GM19023 (cell line): ENCODE data around the gene BMPR1A.

Experiments used
- ATAC-seq: cut with Tn5 transposase; IDR thresholded peaks from one replicate; pipeline ENCODE4 v1.9.1; 2021; ENCODE audit warnings: mild to moderate bottlenecking, moderate library complexity; ENCODE audit not compliant: unreplicated experiment

BMPR1A gene

DNA sequence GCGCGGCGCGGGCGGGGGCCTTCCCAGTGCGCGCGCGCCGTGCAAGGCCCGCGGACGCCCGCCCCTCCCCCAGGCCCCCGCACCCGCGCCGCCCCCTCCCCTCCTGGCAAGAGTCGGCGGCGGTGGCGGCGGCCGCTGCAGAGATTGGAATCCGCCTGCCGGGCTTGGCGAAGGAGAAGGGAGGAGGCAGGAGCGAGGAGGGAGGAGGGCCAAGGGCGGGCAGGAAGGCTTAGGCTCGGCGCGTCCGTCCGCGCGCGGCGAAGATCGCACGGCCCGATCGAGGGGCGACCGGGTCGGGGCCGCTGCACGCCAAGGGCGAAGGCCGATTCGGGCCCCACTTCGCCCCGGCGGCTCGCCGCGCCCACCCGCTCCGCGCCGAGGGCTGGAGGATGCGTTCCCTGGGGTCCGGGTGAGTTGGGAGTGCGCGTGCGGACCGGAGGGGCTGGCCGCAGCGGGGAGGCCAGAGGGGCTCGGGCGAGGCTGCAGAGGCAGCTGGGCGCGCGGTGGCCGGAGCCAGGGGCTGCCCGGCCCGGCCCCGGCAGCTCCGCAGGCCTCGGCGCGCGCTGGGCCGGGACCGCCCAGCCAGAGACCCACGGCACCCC is at the start of gene BMPR1A:
BMPR1A (plus strand) TSS at position 109 of the 602 bp plus-strand sequence. CDS start 119,400 bp downstream, outside the sequence.
- ATAC-seq = peak; percentile 41

DNA sequence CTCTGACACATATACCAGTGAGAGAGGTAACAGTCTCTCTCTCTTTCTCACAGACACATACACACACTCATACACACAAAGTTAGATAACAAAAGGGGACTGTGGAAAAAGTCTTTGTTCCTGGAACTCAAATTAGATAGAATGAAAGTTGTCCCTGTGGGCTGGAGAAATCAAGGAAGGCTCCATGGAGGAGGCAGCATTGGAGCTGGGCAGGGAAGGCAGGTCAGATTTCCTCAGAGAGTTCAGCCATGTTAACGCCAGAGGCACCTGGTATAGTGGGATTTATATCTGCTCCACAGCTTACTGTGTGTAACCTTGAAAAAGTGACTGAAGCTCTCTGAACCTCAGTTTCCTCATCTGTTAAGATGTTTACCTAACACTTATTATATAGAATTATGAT is 49.4 kb upstream of the BMPR1A start:
- ATAC-seq = no peak

DNA sequence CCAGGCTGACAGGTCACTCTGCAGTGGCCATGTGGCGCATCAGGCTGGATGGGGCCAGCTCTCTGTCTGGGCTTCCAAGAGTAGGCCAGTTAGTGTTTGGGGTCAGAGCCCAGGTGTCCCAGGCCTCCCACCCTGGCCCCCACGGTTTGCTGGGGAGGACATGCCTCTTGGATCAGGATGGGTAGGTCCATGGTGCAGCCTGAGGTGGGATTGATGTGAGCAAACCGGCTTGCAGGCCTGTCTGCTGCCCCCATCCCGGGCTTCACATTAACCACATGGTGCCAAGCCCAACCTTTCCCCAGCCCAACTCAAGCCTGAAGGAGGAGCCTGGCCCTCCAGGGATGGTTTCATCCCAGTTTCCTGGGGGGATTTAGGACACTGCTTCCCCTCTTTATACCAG is 48.9 kb upstream of the BMPR1A start:
- no peak for ATAC-seq

DNA sequence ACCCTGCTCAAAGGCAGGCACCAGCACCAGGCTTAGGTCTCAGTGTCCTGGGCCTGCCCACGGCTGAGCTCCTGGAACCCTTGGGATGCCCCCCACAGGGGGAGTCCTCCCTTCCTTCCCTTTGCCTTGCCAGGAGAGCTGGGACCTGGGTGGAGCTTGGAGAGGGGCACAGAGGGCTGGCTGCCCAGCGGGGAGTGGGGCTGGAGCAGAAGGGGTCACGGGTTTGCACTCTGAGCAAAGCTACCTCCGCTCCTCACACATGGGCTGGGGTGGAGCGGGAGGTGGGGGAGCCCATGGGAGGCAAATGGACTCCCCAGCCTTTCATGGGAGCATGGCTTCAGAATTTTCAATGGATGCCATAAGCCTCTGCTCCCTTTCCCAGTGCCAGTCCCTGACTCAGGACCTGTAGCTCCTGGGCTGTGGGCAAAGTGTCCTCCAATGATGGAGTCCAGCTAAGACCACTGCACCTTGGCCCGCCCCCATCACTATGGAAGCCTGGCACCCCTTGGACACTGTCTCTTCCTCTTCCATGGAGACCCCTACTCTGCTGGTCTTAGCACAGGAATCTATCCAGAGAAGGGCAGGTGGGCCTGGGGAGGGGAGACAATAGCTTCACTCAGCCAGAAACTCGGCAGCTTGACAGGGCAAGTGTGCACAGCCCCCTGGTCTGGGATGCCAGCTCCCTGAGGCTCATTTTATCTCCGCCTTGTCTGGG is 48.2 kb upstream of the BMPR1A start:
- no peak for ATAC-seq

DNA sequence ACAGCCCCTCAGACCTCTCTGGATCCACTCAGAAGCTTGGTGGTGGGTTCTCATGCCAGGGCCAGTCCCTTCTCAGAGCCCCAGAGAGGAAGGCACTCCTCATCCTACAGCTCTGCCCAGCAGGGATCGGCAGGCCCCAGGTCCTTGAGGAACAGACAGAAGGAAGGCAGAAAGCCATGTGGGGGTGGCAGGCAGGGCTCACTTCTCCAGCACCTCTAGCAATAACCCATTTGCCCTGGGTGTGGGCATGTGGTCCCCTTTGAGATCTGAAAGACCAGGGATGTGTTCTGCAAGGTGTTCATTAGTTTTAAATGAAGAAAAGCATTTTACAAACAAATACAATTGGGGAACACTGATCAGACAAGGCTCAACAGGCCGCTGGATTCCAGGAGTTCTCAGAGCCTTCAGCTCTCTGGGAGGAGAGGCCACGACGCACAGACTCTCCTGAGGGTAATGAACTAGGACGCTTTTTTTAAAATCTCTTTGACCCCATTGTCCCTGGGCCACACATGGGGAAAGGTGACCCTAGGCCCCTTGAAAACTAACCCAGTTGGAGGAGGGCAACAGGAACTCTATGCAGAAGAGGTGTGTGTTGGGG is 47.5 kb upstream of the BMPR1A start:
- ATAC-seq = no peak

DNA sequence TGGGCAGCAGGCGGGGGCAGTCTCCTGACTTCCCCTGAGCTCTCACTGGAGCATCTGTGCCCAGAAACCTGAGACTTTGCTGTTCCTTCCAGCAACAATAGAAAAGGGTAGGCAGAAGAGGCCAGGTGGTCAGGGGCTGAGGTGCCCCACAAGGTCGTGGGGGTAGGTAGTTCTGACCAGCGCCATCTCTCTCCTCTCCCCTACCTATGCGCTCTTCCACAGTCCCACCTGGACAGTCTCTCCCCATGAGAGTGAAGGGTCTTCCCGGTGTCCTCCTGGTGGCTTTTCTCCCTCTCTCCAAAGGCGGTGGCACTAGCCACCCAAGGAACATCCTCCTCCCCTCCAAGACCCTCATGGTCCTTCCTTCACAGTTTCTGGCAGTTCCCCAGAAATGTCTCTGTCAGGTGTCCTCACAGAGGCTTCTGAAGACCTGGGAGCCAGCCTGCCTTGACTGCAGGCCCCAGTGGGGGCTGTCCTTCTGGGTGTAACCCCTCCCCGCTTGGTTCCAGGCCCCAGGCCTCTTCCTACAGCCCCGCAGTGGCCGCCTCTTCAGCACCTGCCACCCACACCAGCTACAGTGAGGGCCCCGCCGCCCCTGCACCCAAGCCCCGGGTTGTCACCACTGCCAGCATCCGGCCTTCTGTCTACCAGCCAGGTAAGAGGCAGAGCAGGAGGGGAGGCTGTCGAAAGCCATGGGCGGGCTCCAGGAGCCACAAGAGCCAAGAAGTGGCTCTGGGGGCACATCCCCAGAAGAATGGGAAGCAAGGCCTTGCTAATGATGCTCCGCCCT is 46.8 kb upstream of the BMPR1A start:
- no peak for ATAC-seq

DNA sequence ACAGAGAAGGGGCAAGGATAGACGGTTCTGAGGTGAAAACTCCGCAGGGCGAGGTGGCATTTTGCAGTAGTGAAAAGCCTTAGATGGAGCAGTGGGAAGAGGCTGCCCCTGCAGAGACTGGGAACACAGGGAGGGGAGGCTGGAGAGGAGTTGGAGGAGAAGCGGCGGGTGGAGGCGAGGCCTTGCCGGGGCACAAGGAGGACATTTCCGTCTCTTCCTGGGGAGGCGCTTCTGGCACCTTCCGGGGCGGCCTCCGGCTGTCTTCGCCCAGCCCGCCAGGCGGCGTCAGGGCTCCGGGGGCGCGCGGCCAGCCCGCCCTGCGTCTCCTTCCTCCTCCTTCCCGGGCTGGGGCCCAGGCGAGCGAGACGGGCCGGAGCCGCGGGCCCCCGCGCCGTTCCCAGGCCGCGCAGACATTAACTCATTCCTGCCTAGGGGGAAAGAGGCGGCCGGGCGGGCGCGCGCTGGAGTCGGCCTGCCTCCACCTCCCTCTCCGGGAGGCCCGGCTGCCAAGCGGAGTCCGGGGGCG is 45.4 kb upstream of the BMPR1A start:
- ATAC-seq = peak; percentile 88

DNA sequence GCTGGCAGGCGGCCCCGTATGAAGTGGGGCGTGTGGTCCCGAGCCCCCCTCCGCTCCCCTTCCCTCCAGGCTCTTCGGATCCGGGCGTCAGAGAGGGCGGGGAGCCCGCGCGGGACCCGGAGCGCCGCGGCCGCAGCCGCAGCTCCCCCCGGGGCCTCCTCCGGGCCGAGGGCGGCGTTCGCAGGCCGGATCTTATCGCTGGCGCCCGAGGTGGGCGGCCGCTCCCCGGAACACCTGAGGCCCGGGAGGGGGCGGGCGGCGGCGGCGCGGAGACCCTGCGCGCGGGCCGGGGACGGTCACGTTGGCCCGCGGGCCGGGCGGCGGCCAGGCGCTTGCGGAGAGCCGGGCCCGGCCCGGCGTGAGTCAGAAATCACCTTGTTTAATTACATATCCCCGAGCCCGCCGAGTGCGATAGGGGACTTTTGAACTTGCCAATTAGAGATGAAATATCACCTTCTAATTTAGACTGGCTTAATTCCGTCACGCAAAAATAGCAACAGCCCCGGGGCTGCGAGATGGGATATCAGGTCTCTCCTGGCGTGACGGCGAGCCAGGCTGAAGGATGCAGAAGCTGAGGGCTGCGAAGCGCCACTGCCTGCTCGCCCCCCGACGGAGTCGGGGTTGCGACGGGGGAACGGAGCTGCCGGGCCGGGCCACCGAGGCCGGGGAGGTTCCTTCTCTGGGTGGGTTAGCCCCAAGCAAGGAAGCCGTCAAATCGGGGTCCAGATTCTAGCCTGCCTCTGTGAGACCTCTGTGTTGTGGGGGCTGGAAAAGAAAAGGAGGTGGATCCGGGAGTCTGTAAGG is 44.7 kb upstream of the BMPR1A start:
- peak; percentile 56 for ATAC-seq

DNA sequence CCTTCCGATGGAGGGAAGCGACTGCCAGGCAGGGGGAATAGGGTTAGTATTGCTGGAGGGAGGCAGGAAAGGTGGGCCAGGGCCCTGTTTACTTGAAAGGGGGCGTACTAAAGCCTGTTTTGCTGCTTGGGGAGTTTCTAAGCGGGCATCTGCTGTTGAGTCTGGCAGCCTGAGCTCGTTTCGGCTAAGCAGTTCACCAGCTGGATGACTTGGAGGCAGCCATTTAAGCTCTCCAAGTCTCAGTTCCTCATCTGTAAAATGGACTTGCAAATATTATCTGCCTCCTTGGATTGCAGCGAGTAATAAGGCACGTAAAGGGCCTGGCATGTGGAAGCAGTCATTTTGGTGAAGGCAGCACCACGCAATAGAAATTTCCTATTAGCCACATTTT is 44.1 kb upstream of the BMPR1A start:
- ATAC-seq = no peak

DNA sequence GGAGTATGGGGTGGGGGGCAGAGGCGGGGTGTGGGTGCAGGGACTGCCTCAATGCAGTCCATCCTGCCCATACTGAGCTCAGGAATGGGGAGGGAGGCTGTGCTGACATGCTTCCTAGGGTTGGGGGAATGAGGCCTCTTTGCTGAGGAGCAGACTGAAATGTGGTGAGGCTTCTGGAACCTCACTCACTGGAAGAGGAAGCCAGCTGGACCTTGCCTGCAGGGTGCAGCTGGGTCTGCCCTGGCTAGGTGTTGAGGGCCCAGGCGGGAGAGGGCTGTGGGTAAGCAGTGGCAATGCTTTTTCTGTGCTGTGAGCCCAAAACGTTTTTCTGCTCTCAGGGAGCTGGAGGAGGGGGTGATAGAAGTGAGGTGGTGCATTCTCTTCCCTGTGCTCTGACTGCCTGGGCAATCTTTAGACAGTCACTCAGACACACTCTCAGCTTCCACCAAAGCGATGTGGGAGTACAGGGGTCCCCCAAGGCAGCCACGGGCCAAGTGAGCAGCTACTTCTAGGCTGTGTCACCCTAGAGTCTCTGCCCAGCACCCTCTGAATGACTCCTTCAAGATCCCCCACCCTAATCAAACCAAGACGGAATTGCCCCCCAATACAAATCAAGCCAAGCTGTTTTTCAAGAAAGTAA is 41.1 kb upstream of the BMPR1A start:
- no peak for ATAC-seq

DNA sequence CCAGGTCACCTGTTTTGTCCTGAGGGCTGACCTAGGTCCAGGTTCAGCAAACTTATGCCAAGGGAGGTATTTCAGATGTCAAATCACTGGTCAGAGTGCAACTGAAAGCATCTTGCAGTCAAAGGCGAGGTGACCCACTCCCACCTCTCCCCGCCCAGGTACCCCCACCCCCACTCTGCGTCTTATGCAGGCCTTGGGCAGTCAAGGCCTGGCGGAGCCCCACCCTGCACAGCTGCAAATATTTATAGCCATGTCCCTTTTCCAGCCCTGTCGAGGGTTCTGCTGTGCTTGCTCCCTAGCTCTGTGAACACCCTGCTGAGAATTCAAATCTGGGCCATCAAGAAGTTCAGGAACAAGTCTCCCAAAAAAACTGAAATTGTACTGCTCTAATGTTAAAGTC is 40.6 kb upstream of the BMPR1A start:
- no peak for ATAC-seq

DNA sequence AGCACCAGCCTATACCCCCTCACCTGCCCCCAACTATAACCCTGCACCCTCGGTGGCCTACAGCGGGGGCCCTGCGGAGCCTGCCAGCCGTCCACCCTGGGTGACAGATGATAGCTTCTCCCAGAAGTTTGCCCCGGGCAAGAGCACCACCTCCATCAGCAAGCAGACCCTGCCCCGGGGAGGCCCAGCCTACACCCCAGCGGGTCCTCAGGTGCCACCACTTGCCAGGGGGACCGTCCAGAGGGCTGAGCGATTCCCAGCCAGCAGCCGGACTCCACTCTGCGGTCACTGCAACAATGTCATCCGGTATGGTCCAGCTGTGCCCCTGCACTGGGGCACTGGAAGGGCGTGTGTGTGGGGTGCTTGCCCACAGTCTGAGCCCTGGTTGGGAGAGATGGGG is 40.0 kb upstream of the BMPR1A start:
- ATAC-seq = no peak

DNA sequence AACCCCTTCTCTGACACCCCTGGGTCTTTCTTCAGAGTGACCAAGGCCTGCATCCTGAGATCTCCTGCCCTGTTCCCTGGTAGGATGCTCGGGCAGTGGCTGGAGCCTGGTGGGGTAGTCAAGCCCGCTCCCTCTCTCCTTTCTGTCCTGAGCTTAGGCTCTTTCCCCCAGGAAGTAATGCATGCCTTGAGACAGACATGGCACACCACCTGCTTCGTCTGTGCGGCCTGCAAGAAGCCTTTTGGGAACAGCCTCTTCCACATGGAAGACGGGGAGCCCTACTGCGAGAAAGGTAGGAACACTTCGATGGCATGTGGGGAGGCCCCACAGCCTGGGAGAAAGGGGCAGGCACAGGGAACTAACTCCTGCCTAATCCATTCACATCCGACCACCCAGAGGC is 37.9 kb upstream of the BMPR1A start:
- no peak for ATAC-seq

DNA sequence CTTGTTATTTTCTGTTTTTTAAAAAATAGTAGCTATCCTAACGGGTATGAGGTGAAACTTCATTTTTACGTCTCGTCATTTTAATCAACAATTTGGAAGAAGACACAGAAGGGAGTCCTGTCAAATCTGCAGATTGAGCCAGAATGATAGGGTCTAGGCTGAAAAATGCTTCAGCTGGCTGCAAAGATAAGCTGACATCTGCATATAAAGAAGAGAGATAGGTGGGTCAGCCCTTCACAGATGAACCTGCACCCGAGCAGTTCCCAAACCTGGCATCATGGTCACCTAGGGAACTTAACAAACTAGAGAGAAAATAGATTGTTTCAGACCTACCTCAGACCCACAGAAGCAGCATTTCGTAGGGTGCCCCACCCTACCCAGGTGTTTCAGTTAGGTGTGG is 35.2 kb upstream of the BMPR1A start:
- ATAC-seq = no peak

DNA sequence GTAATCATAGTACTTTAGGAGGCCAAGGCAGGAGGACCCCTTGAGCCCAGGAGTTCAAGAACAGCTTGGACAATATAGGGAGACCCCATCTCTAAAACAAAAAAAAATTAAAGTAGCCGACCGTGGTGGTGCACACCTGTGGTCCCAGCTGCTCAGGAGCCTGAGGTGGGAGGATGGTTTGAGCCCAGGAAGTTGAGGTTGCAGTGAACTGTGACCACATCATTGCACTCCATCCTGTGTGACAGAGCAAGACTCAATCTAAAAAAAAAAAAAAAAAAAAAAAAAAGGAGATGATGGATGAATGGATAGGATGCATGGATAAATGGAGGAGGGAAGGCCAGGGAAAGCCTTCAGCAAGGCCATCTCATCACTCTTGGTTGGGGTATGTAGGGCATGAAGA is 33.4 kb upstream of the BMPR1A start:
- no peak for ATAC-seq

DNA sequence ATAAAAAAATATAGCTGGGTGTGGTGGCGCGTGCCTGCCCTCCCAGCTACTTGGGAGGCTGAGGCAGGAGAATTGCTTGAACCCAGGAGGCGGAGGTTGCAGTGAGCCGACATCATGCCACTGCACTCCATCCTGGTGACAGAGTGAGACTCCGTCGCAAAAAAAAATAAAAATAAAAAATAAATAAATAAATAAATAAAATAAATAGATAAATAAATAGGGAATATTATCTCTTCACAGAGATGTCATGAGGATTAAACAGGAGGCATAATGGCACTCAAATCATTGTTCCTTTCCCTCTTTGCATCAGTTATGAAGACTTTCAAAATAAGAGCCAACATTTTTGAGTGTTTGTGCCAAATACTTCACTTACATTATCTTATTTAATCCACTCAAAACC is 32.0 kb upstream of the BMPR1A start:
- no peak for ATAC-seq

DNA sequence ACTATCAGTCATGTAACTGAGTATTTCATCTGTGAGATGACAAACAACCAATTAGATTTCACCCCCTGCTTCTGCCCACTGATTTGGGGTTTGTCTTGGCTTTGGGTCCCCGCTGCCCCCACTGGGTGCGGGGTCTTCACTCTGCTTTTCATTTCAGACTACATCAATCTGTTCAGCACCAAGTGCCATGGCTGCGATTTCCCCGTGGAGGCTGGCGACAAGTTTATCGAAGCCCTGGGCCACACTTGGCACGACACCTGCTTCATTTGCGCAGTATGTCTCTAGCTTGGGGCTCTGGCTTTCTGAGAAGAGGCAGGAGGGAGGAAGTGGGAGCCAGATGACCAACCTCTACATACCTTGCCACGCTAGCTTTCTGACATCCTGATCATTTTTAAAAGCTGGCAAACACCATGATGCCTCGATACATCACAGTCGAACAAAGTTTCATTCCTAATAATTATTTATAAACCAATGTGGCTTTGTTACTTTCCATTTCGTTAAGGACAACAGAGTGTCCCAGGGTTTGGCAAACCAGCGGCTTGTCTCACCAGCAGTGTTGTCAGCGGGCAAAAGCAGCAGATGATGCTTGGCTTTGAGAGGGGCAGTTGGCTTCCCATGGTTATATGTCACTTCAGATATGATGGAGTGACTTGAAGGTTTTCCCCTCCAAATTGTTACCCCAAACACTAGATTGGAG is 30.3 kb upstream of the BMPR1A start:
- no peak for ATAC-seq

DNA sequence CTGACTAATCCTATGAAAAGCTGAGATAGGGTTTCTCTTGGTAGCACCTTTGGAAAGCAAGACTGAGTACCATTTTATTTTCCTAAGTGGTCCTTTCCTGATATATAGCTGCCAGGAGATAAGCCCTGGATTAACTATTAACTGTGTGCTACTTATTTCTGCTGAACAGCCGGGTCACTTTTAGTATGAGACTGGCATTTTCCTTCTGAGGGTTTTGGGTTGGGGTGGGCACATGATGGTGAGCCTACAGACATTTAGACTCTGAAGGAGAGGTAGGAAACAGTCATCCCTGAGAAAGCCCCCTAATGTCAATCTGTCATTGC is 29.8 kb upstream of the BMPR1A start:
- no peak for ATAC-seq

DNA sequence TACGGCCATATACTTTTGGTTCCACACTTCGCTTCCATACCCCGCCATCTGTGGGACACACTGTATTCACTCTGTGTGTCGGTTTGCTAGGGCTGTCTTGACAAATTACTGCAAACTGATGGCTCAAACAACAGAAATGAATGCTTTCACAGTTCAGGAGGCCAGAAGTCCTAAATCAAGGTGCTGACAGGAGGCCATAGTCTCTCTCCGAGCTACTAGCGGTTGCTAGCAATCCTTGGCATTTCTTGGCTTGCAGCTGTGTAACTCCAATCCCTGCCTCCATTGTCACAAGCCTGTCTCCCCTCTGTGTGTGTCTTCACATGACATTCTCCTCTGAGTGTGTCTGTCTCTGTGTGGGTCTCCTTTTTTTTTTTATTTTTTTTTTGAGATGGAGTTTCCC is 28.9 kb upstream of the BMPR1A start:
- ATAC-seq = no peak

DNA sequence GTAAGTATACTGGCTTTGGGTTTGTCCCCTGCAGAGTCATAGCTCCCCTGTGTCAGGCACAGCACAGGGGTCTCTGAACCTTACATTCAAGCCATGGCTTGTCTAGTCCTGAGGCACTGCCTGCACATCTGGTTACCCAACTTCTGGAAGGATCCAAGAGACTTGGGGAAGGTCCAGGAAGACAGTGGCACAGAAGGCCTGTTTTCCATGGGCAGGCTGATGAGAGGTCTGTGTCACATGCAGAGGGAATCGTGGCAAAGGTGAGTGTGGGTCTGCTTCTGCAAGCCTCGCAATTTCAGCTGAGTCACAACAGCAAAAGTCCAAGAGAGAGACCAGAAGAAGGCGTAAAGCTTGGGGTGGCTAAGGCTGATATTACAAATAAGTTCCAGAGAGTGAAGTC is 28.4 kb upstream of the BMPR1A start:
- ATAC-seq = no peak
